GM21825 (cell line): ENCODE measurements around the gene ARL2.
"Not testable (repeated sequence)": the region's sequence is repeated elsewhere in the genome, so short reads cannot be mapped to it uniquely, and the experiment has no call there.

ENCODE experiments used
- ATAC-seq: cut with Tn5 transposase; IDR thresholded peaks from one replicate; pipeline ENCODE4 v1.9.1; 2021; ENCODE audit warnings: mild to moderate bottlenecking, moderate library complexity; ENCODE audit not compliant: unreplicated experiment

Gene ARL2

DNA sequence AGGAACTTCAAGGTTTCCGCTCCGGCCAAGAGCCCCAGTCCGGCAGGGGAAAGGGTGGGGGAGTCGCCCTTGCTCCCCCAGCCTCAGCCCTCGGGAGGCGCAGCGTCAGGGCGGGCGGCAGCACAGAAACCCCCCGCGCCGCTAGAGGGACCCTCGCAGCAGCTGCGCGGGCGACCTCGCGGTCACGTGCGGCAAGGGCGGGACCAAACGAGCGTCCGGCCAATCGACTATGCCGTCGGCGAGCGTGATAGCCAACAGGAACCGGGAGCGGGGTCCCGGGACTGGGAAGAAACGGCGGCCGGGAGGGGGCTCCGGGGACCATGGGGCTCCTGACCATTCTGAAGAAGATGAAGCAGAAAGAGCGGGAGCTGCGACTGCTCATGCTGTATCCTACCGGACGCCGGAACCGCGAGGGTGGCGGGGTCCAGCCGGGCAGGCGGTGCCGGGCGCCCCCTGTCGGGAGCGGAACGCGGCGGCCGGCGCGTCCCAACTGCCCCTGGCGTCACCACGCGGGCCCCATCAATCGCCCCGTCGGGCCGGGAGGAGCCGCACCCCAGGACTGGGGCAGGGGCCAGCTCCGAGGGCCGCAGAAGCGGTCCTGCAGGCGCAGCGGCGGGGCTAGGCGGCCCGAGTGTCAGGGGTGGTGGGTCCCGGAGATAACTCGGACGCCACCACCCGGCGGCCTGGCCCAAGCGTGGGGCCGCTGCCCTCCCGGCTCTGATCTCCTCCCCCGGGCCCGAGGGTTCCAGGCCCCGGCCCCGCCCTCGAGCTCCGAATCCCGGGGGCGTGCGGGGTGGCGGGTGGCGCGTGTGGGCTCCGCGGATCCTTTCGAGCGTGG is at the start of gene ARL2:
Gene ARL2, plus strand, starts transcription at position 273 of the 838 bp plus-strand sequence. Its CDS starts 48 bp downstream, at position 321.
- peak; percentile 74 for ATAC-seq

DNA sequence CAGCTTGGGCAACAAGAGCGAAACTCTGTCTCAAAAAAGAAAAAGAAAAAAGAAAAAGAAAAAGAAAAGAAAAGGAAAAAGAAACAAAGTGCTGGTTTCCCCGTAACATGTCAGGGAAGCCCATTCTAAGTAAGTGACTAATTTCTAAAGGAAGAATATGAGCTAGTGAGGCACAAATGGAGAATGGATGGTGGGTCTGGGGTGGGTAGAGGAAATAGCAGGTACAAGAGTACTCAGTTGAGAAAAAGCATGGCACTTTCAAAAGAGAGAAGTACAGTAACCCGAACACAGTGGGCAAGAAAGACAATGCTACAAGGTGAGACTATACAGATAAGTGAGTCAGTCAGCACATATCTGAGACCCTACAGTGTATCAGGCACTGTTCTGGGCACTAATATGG is 46.6 kb upstream of the ARL2 start:
- ATAC-seq, result no peak

DNA sequence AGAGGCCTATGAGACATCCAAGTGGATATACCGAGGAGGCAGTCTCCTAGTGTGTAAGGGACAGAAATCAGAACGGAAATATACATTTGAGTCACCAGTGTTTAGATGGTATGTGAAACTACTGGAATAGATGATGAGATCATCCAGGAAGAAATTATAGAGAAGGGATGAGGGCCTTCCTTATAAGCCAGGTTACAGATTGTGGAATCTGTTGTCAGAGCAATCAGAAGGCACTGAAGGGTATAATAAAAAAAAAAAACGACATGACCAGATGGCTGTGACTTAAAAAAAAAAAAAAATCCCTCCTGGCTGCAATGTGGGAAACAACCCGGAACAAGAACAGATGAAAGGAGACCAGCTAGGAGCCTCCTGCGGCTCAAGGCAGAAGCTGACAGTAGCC is 44.8 kb upstream of the ARL2 start:
- no peak for ATAC-seq

DNA sequence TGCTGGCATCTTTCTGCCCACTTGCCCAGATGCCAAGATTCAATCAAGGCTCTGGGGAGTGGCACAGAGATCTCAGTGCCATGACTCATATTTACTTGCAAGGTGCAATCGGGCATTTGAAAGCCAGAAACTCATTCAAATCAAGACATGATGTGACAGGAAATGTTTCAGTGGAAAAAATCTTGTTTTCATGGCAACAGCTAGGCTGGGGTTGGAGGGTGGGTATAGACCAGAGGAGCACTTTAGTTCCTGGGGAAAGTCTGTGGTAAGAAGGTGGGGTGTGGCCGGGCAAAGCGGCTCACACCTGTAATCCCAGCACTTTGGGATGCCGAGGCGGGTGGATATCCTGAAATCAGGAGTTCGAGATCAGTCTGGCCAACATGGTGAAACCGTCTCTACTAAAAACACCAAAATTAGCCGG is 43.2 kb upstream of the ARL2 start:
- no peak for ATAC-seq

DNA sequence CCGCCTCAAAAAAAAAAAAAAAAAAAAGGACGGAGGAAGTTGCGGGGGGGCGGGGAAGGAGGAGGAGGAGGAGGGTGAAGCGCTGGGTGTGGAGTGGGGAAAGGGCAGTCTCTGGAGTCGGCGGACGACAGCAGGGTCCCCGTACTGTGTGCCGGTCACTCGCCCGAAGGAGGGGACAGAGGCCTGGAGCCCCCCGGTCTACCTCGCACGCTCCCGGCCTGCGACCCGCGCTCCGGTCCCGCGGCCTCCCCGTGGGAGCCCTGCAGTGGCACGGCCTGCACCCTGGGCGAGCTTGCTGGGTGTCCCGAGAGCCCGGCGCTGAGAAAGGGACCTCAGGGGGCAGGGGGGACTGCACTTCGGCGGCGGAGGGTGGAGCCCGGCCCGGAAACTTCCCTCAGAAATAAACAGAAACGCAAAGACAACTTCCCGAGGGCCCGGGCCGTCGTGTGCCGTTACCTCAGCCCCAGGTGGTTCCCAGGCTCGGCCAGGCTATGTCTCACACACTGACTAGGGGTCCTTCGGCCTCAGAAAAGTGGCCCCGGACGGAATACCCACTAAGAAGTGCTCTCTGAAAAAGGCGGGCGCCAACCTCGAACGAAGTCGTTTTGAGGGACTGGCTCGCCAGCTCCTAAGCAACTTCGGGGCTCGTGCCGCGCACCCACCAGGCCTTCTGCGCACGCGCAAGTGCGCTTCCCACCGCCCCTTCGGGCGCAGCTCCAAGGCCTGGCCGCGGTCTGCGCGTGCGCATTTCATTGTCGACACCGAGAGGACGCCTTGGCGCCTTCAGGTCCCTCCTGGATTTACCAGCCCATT is 42.3 kb upstream of the ARL2 start, which contains the start of gene MAJIN:
Gene MAJIN, minus strand, starts transcription at position 688 of the 813 bp plus-strand sequence. CDS start 12,703 bp downstream, outside the sequence.
- no peak for ATAC-seq

DNA sequence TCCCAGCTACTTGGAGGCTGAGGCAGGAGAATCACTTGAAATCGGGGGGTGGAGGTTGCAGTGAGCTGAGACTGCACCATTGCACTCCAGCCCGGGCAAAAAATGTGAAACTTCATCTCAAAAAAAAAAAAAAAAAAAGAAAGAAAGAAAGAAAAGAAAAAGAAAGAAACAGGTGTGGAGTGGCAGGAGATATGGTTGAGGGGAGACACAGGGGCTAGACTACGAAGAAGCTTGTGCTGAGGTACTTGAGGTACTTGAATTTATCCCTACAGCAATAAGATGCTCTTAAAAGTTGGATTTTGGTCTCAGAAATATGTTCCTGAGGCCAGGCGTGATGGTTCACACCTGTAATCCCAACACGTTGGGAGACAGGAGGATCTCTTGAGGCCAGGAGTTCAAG is 39.8 kb upstream of the ARL2 start:
- no peak for ATAC-seq

DNA sequence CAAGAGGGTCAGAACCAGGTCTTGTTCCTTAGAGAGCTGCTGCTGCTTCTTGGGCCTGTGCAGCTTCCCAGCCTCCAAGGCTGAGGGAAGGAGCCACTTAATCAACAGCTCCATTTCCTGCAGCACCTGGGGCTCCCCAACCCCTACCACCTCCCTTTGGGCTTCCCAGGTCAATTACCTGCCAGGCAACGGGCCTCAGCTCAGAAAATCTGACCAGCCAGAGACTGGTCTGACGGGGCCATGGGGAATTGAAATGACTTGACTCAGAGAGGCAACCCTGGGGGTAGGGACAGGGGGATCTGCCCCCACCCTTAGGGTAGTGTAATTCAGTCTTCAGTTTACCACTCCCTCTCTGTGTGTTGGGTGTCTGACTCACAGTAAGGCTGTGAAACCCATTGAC is 37.3 kb upstream of the ARL2 start:
- ATAC-seq, result no peak

DNA sequence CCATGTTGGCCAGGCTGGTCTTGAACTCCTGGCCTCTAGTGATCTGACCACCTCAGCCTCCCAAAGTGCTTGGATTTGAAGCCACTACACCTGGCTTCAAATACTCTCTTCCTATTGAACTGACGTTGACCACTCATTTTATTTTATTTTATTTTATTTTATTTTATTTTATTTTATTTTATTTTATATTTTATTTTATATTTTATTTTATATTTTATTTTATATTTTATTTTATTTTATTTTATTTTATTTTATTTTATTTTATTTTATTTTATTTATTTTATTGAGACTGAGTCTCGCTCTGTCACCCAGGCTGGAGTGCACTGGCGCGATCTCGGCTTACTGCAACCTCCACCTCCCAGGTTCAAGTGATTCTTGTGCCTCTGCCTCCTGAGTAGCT is 30.6 kb upstream of the ARL2 start:
- not testable (repeated sequence) for ATAC-seq

DNA sequence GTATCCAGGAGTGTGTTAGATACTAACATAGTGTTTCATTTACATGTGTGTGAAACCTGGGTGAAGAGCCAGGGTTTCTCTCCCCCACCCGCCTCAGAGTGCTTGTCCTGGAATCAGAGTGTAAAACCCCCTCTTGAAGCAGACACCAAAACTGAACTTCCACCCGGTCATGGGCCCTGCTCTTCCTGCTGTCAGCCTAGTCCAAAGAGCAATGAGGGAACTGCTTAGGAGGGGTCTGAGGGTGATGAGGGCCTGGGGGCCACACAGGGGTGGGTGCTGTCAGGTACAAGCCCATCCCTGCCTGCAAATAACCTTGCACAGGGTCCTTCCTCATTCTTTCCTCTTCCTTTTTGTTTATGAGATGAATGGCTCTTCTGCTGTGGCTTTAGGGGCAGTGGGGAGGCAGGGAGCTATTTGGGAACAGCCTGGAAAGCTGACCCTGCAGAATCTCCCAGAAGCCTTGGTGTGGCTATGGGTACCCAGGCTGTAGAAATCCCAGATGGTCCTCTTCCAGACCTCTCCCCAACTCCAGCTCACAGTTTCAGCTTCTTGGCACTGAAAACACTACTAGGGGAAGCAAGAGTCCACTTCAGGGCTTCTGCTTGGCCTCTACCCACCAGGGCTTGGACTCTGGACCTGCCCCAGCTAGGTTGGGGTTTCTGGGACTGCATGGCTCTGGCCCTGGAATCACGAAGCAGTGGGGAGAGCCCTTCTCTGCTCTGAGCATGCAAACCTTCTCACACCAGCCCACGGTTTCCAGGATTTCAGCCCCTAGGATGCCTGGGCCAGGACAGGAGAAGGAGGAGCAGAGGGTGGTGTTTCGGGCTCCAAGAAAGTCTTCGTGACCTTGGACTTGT is 25.7 kb upstream of the ARL2 start:
- ATAC-seq, result no peak

DNA sequence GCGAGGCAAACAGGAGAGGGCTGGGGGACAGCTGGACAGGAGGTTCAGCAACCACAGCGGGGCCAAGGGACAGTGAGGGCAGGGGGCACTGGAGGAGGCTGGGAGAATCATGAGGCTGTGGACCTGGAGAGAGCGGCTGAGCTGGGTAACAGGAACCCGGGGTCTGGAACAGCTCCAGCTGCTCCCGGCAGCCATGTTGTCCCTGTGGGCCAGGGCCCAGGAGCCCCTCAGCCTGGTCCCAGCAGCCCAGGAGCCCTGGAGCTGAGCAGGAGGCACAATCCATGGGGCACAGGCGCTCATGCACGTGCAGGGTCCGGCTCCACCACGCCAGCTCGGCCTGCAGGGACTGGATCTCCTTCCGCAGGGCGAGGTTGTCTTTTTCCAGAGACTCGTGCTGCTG is 24.5 kb upstream of the ARL2 start:
- no peak for ATAC-seq

DNA sequence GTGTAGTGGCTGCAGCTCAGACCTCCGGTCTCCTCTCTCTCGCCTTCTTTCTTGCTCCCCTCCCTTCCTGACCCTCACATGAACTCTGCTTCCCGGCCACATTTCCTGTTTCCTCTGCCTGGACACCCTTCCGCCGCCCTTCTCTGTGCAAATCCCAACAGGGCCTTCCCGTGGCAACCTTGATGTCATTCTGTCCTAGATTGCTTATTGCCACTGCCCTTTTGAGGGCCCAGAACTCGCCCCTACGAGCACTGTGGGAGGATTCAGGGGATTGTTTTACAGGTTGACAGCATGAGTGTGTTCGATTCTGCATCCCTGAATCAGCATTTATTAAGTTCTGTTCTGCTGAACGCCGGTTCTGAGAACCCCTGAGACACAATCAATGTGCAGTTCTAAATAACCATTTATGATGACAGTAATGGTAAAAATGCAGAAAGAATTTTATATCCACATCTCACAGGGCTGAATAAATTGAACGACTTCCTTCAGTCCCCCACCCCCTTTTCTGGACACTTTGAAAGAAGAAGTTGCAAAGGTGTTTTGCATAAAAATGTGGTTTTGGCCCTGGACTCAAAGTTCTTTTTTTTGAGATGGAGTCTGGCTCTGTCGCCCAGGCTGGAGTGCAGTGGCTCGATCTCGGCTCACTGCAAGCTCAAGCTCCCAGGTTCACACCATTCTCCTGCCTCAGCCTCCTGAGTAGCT is 23.6 kb upstream of the ARL2 start:
- ATAC-seq, result no peak

DNA sequence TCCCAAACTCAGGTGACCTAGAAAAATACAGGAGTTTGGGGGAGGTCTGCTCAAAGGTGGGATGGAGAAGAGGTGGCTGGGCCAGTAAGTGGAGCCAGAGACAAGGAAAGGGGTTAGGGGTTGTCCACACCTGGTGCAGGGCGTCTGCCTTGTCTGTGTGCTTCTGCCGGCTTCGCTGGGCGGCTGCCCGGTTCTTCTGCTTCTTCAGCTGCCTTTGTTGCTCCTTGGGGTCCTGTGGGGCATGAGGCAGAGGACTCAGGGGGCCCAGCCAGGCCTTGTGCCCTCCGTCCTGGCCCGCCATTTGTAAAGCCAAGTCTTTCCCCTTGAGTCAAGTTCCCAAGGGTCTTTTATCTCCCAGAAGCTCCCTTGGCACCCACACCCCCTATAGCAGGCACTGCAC is 19.6 kb upstream of the ARL2 start:
- no peak for ATAC-seq

DNA sequence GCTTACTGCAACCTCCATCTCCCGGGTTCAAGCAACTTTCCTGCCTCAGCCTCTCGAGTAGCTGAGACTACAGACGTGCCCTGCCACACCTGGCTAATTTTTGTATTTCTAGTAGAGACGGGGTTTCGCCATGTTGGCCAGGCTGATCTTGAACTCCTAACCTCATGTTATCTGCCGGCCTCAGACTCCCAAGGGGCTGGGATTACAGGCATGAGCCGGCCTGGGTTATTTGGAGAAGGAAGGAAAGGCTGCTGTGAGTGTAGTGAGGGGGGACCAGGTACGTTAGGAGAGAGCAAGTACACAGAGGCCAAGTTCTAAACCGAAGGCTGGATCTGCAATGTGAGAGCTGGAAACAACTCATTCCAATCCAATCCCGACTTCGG is 17.6 kb upstream of the ARL2 start:
- no peak for ATAC-seq

DNA sequence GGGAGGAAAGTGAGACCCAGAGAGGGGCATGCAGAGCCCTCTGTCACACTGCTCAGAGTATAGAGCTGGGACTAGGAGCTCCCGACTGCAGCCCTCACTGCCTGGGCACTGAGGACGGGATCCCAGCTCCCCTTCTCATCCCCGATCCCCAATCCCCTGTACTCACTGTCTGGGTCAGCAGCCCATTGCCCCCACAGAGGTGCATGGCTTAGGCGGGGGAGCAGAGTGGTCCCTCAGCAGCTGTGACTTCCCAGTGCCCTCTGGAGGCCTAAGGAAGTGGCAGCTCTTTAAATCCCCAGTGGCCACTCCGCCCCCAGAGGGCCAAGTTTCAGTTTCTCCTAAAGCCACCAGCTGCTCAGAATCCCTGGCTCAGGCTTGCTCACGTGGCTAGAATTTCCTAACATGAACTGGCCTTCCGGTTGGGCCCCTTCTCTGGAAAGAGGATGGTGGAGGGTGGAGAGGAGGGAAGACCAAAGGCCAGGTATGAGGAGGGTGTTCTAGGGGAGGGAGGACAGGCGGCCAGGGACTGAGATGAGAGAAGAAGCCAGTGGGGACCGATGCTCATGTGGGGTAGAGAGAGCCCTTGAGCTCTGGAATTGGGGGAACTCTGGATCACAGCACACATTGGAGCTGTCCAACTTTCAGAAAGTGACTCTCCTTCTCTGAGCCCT is 17.1 kb upstream of the ARL2 start, which contains the start of gene BATF2:
Gene BATF2, minus strand, starts transcription at position 262 of the 671 bp plus-strand sequence. Its CDS starts 57 bp downstream, at position 205.
- no peak for ATAC-seq

DNA sequence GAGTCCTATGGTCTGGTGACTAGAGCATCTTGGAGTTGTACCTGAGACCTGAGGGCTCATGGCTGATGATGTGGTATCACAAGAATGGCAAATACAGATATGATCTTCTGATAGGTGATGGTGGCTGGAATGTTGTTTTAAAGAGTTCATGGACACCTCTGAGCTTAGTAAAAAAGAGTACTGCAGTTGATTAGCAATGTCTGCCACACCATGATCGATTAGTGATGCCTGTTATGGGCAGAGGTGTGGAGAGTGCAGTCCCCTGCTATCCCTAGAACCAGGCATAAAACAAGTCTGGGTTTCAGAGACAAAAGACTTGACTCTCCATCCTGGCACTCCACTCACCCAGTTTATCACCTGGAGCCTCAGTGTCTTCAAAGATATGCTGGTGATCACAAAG is 15.8 kb upstream of the ARL2 start:
- no peak for ATAC-seq

DNA sequence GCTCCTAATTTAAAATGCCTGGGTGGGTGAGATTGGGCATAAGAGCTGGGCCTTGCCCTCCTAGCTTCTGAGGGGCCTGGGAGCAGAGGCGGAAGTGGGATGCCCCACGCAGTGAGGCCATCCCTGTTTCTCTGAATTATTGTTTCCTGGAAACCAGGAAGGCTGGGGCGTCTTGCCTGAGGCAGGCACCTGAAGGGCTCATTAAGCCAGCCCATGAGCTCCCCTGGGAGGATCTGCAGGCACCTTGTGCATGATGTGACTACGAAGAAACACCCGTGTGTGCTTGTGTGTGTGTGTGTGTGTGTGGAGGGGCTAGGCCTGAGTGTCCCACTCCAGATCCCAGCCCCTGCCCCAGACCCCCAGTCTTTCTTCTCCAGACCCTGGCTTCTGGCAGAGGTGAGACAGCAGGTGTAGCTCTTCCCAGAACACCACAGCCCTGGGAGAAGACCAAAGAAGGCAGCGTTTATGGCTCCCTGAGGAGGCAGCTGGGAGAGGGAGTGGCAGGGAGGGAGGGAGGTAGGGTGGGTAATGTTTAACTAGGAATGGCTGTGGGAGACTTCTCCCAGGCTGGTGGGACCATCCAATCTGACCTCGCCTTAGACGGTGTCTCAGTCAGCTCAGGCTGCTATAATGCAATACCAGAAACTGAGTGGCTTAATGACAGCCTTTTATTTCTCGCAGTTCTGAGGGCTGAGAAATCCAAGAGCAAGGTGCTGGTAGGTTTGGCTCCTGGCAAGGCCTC is 15.1 kb upstream of the ARL2 start:
- no peak for ATAC-seq

DNA sequence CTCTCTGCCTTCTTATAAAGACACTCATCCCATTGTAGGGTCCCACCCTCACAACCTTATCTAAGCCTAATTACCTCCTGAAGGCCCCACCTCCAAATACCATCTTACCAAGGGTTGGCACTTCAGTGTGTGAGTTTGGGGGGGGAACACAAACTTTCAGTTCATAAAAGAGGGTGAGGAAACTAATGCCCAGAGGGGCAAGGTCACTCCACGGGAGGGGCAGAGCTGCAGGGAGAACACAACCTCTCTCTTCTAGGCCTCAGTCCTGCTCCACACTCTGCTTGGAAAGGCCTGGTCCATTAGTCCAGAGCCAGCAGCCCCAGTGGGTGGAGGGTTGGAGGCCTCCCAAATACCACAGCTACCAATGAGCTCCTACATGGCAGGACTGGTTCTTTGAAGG is 14.5 kb upstream of the ARL2 start:
- ATAC-seq, result no peak

DNA sequence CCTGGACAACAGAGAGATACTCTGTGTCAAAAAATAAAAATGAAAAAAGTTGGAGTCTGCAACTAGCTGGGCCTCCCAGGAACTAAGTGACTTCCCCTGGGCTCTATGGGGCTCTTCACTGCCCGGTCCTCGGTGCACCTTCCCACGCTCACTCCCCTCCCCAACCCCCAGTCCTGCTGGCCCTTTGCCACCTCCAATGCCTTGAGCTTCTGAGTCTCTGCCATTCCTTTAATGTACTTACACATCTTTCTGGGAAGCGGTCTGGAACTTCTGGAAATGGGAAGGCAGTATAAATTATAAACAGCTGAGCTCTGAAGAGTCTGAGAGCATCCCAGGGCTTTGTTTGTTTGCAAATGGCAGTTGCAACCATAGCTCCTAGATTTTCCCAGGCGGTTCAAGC is 11.3 kb upstream of the ARL2 start:
- ATAC-seq, result no peak

DNA sequence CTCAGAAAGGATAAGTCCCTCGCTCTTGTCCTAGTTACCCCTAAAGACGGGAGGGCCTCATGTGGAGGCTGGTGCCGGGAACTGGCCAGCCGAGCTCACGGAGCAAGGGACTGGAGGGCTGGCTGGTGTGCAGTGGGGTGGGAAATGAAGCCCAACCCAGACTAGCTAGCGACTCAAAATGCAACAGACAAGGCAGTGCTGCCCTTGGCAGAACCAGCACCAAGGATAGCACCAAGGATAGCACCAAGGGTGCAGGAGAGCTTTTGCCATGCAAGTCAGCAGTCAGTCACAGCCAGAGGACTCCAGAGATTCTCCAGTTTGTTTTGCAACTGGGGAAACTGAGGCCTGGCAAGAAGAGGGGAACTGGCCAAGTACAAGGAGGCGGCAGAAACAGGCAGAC is 10.7 kb upstream of the ARL2 start:
- ATAC-seq, result no peak
